Measurements from ENCODE around the gene SEMG1. TPM values are rescaled to one million over a fixed set of nuclear protein-coding genes. Genes with fewer than 3 reads are reported as not detected.

Gene SEMG1
- total RNA-seq, 3 donors from 2014 or later = 1.8 TPM; not detected in 2

DNA sequence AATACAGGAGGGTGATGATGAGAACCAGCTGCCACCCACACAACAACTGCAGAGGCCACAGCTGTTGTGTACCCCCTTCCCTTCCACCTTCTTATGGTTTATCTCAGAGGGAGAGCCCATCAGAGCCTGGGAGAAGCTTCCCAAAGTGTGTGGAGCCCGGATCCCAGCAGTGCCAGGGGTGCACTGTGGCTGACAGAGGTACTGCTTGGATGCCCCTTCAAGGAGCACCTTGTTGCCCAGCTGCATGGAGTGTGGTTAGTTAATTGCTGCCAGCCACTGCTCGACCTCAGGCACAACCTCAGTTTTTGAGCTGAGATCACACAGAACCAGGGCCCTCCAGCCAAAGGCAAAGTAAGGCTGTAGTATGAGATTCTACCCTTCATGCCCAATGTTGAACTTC is 19.1 kb upstream of the SEMG1 start:
- no peaks in the 10 kb centered on the region for H3K4me1 ChIP-seq
- TF ChIP-seq CTCF (IDR thresholded peaks at IDR 0.05) = no peak
- no peak for TF ChIP-seq POLR2AphosphoS5 (IDR thresholded peaks at IDR 0.05)
- no peak for TF ChIP-seq POLR2A (IDR thresholded peaks at IDR 0.05)
- no peak for DNase-seq (ENCODE audit: low spot score in 2 of 2)
- H3K27me3 ChIP-seq = no peaks in the 10 kb centered on the region
- no peak overlapping the region for H3K4me3 ChIP-seq
- H3K27ac ChIP-seq = no peak overlapping the region
- intact Hi-C loops (cut with DNase I; ENCODE audit: low total_unique reads) = no loop called here
- H3K9me3 ChIP-seq = no peaks in the 10 kb centered on the region
- H3K36me3 ChIP-seq = no peaks in the 10 kb centered on the region

DNA sequence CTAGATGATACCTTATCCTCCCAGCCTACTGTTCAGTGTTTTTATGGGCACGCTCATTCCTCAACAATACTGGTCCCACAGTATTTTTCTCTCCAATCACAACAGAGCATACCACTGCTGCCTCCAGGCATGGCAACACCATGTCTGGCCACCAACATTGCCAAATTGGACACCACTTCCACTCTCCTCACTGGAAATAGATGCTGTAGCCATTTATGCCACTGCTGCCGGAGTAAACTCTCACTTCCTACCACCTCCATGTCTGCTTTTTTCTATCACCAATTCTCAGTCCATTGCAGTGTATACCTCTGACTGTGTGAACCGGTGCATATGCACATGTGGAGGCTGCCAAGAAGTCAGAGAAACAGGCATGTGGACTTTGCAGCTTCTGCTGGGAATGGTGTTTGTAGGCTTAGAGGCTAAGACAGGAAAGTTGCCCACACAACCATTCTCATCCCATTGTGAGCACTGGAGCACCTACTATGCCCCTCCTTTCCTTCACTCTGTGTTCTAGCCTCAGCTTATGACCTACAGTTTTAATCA is 17.7 kb upstream of the SEMG1 start:
- intact Hi-C loops (cut with DNase I; ENCODE audit: low total_unique reads) = no loop called here
- DNase-seq (ENCODE audit: low spot score in 2 of 2) = no peak
- H3K27ac ChIP-seq = no peak overlapping the region
- no peaks in the 10 kb centered on the region for H3K27me3 ChIP-seq
- H3K4me1 ChIP-seq = no peaks in the 10 kb centered on the region
- no peaks in the 10 kb centered on the region for H3K36me3 ChIP-seq
- H3K4me3 ChIP-seq = no peak overlapping the region
- H3K9me3 ChIP-seq = no peaks in the 10 kb centered on the region
- TF ChIP-seq POLR2A (IDR thresholded peaks at IDR 0.05) (no peak), POLR2AphosphoS5 (IDR thresholded peaks at IDR 0.05) (no peak), CTCF (IDR thresholded peaks at IDR 0.05) (no peak)

GRCh38 chr20:45189861-45190260 is 17.0 kb upstream of the SEMG1 start:
- DNase-seq (ENCODE audit: low spot score in 2 of 2) = no peak
- TF ChIP-seq POLR2AphosphoS5 (IDR thresholded peaks at IDR 0.05) = no peak
- no peak for TF ChIP-seq POLR2A (IDR thresholded peaks at IDR 0.05)
- no peak for TF ChIP-seq CTCF (IDR thresholded peaks at IDR 0.05)
- no peaks in the 10 kb centered on the region for H3K27me3 ChIP-seq
- H3K9me3 ChIP-seq = no peaks in the 10 kb centered on the region
- no peak overlapping the region for H3K4me3 ChIP-seq
- H3K36me3 ChIP-seq = no peaks in the 10 kb centered on the region
- no peak overlapping the region for H3K27ac ChIP-seq
- intact Hi-C loops (cut with DNase I; ENCODE audit: low total_unique reads) = no loop called here
- H3K4me1 ChIP-seq = no peaks in the 10 kb centered on the region

DNA sequence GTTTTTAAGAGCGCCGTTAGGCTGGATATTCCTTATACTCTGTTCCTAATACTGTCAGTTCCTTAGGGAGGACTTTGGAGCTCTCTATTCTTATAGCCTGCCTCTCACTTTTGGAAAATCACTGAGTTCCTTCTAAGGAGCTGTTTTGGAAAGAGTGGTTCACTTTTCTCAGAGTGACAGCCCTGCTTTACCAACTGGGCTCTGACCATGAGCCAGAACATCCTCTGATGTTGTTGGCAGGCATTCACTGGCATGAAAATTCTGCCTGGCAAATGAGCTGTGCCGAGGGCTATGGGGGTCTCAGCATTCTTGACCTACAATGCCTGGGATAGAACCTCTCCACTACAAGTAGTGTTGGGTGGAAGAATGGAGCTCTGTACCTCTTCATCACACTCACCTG is 14.9 kb upstream of the SEMG1 start:
- H3K27ac ChIP-seq = no peak overlapping the region
- H3K4me3 ChIP-seq = no peak overlapping the region
- H3K36me3 ChIP-seq = no peaks in the 10 kb centered on the region
- intact Hi-C loops (cut with DNase I; ENCODE audit: low total_unique reads) = no loop called here
- no peaks in the 10 kb centered on the region for H3K27me3 ChIP-seq
- H3K4me1 ChIP-seq = no peaks in the 10 kb centered on the region
- no peaks in the 10 kb centered on the region for H3K9me3 ChIP-seq
- TF ChIP-seq CTCF (IDR thresholded peaks at IDR 0.05) = no peak
- no peak for TF ChIP-seq POLR2A (IDR thresholded peaks at IDR 0.05)
- TF ChIP-seq POLR2AphosphoS5 (IDR thresholded peaks at IDR 0.05) = no peak
- no peak for DNase-seq (ENCODE audit: low spot score in 2 of 2)

DNA sequence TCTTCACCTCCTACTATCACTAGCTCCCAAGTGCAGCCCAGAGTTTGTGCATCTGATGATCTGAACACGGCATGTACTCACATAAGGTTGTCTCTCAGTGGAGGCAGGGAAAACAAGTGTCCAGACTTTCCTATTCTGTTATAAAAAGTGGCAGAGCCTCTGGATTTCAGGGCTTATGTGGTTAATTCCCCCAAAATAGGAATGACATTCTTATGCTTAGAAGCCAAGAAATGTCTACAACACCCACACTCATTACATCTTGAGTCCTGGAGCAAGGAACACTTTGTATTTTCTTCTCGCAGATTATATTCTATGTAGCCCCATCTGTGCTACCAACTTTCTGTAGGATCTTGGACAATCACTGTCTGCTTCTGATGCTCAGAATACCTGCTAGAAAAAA is 13.5 kb upstream of the SEMG1 start:
- Histone ChIP-seq H3K4me1 (no peaks in the 10 kb centered on the region), H3K36me3 (no peaks in the 10 kb centered on the region), H3K27me3 (no peaks in the 10 kb centered on the region), H3K4me3 (no peak overlapping the region), H3K9me3 (no peaks in the 10 kb centered on the region), H3K27ac (no peak overlapping the region)
- TF ChIP-seq POLR2AphosphoS5 (IDR thresholded peaks at IDR 0.05) (no peak), CTCF (IDR thresholded peaks at IDR 0.05) (no peak), POLR2A (IDR thresholded peaks at IDR 0.05) (no peak)
- intact Hi-C loops (cut with DNase I; ENCODE audit: low total_unique reads) = no loop called here
- no peak for DNase-seq (ENCODE audit: low spot score in 2 of 2)
